Calu3 (cell line): ENCODE results near the gene NHSL2. TPM values are rescaled to one million over a fixed set of nuclear protein-coding genes. Genes with fewer than 3 reads are reported as not detected.

ENCODE experiments used
- BruUV-seq: library from RNA; stranded (reverse); fragments of 400-500 nt; replicated peaks from 2 replicates; lab custom pipeline; 2021; lab: Mats Ljungman, UMichigan
- CTCF ChIA-PET: fragments of 300-600 bp; sonication (Branson Sonifier 250); formaldehyde crosslinking; loops from one replicate; lab custom pipeline; 2022; ENCODE audit warnings: antibody characterized with exemption; lab: Charles Lee
- DNase-seq: peaks from one replicate; pipeline ENCODE4 v3.0.0; 2022
- H3K27ac Mint-ChIP-seq: one replicate; pipeline ENCODE4 v1.8.0; 2022; ENCODE audit warnings: mixed read lengths; ENCODE audit not compliant: unreplicated experiment
- H3K27me3 Mint-ChIP-seq: one replicate; pipeline ENCODE4 v1.8.0; 2022; ENCODE audit warnings: mixed read lengths; ENCODE audit not compliant: unreplicated experiment
- H3K36me3 Mint-ChIP-seq: one replicate; pipeline ENCODE4 v1.8.0; 2022; ENCODE audit warnings: mild to moderate bottlenecking, moderate library complexity, mixed read lengths; ENCODE audit not compliant: insufficient read depth, unreplicated experiment
- H3K4me1 Mint-ChIP-seq: one replicate; pipeline ENCODE4 v1.8.0; 2022; ENCODE audit warnings: mild to moderate bottlenecking, low read depth, mixed read lengths; ENCODE audit not compliant: unreplicated experiment
- H3K4me3 Mint-ChIP-seq: one replicate; pipeline ENCODE4 v1.8.0; 2022; ENCODE audit warnings: mild to moderate bottlenecking, low read depth, moderate library complexity, mixed read lengths; ENCODE audit not compliant: unreplicated experiment
- H3K9me3 Mint-ChIP-seq: one replicate; pipeline ENCODE4 v1.8.0; 2022; ENCODE audit warnings: low read depth, mixed read lengths; ENCODE audit not compliant: unreplicated experiment
- intact Hi-C: fragments of 100-400 bp; cut with micrococcal nuclease; formaldehyde crosslinking; loops from one replicate; pipeline ENCODE4 v1.10.0; 2022; ENCODE audit not compliant: unreplicated experiment
- total RNA-seq: library from RNA; stranded (reverse); gene quantifications from 2 replicates; pipeline ENCODE4 v1.2.3, GENCODE V29; 2022
- TF ChIP-seq, protein P1 (sequence below): fragments of 200-600 bp; IDR thresholded peaks from one replicate; pipeline ENCODE4 v1.8.0; 2022; ENCODE audit warnings: antibody characterized with exemption; ENCODE audit not compliant: unreplicated experiment

NHSL2 gene
- total RNA-seq, 1 experiment from 2014 or later = 0.09 TPM

DNA sequence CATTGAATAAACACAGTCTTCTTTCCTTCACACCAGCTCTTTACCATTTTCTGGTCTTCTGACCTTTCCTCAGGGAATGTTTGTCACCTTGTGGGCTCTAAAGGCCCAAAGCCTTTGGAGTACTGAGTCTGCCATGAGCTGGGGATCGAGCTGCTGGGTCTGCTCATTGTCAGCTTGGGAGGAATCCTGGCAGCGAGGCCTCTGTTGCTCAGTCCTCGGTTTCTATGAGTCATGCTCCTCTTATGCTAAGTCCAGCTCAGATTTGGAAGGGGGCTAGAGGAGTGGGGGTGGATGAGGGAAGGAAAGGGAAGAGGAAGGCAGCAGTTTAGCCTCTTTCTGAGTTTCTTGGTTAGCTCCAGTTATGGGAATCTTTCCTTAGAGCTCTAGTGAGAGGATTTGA is 31.1 kb downstream of the NHSL2 start:
- Mint-ChIP-seq H3K4me1 (no peaks in the 10 kb centered on the region), H3K36me3 (no peaks in the 10 kb centered on the region), H3K27ac (no peak overlapping the region), H3K9me3 (no peaks in the 10 kb centered on the region), H3K4me3 (no peak overlapping the region), H3K27me3 (peaks cover 51% of the 10 kb centered on the region)
- intact Hi-C loops = no loop called here
- no peak for DNase-seq
- CTCF ChIA-PET = interaction anchor here (0.6 kb wide), 1 partner anchor 31 kb away, joined by 3 read pairs; no protein-coding TSS in a partner anchor
- TF ChIP-seq, protein P1, sequence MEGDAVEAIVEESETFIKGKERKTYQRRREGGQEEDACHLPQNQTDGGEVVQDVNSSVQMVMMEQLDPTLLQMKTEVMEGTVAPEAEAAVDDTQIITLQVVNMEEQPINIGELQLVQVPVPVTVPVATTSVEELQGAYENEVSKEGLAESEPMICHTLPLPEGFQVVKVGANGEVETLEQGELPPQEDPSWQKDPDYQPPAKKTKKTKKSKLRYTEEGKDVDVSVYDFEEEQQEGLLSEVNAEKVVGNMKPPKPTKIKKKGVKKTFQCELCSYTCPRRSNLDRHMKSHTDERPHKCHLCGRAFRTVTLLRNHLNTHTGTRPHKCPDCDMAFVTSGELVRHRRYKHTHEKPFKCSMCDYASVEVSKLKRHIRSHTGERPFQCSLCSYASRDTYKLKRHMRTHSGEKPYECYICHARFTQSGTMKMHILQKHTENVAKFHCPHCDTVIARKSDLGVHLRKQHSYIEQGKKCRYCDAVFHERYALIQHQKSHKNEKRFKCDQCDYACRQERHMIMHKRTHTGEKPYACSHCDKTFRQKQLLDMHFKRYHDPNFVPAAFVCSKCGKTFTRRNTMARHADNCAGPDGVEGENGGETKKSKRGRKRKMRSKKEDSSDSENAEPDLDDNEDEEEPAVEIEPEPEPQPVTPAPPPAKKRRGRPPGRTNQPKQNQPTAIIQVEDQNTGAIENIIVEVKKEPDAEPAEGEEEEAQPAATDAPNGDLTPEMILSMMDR = no peak
- no TSS peak for BruUV-seq

DNA sequence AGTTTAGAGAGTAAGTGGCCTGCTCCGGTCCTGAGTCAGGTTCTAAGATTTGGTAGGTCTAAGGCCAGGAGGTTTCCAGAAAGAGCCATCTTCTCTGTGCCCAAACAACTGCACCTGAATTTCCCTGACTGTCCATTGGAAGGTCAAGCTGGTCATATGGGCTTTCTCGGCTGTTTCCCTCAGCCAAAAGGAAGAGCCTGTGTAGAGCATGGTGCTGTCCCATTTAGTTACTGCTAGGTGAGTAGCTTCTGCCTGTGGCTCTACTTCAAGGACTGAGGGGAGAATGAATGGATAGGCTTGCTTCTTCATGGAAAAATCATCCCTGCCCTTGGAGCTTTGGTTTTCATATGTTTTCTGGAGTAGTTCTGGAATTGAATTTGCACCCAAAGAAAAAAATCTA is 33.7 kb downstream of the NHSL2 start:
- Mint-ChIP-seq H3K4me1 (no peaks in the 10 kb centered on the region), H3K27me3 (peaks cover 65% of the 10 kb centered on the region), H3K27ac (no peak overlapping the region), H3K36me3 (no peaks in the 10 kb centered on the region), H3K9me3 (no peaks in the 10 kb centered on the region), H3K4me3 (no peak overlapping the region)
- intact Hi-C loops = no loop called here
- TF ChIP-seq, protein P1 = no peak
- BruUV-seq = no TSS peak
- DNase-seq = no peak
- CTCF ChIA-PET = interaction anchor here (0.5 kb wide), 1 partner anchor 532 kb away, joined by 3 read pairs; no protein-coding TSS in a partner anchor

DNA sequence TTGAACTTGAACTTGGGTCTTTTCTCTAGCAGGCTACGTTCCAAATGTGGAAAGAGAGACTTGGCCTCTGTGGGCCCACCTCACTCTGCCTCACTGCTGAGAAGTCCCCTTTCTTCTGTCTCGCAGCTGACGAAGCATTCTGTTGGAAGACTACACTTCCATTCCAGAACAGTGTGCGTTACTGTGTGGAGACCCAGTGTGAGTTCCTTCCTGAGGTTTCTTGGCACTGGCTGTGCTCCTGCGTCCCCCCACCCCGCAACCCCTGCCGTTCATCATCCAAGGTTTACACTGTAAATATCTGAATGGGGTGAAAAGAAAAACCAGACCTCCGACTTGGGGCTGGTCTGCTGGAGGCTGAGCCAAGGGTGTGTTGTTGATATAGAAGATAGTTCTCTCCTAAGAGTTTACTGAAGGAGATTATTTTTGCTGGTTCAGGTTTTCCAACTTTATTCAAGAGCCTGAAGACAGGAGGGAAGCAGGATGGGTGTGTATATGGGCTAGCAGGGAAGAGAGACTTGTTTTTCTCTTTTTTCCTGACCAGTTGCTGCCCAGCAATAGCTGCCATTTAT is 34.7 kb downstream of the NHSL2 start:
- CTCF ChIA-PET = no interaction called here
- no TSS peak for BruUV-seq
- TF ChIP-seq, protein P1 = no peak
- peaks cover 74% of the 10 kb centered on the region for H3K27me3 Mint-ChIP-seq
- H3K27ac Mint-ChIP-seq = no peak overlapping the region
- no peak overlapping the region for H3K4me3 Mint-ChIP-seq
- H3K9me3 Mint-ChIP-seq = no peaks in the 10 kb centered on the region
- no peaks in the 10 kb centered on the region for H3K4me1 Mint-ChIP-seq
- no peak for DNase-seq
- no peaks in the 10 kb centered on the region for H3K36me3 Mint-ChIP-seq
- intact Hi-C loops = no loop called here

DNA sequence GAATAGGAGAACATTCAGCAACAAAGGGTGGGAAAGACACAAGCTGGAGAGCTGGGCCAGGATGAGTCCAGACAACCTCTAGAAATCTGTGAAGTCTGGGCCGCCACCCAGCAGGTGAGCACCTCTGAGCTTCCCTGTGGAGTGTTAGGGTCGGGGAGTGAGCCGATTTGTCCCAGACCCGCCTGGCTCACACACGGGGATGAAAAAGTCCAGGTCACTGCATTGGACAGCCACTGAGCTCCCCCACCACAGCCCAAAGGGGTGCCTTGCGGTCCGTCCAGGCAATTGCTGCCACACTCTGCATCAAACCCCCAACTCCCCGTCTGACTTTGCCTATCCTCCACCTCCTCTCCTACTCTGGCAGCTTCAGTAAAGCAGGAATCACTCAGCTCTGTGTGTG is 38.7 kb downstream of the NHSL2 start:
- no peaks in the 10 kb centered on the region for H3K4me1 Mint-ChIP-seq
- no TSS peak for BruUV-seq
- DNase-seq = no peak
- no peaks in the 10 kb centered on the region for H3K9me3 Mint-ChIP-seq
- H3K27ac Mint-ChIP-seq = no peak overlapping the region
- intact Hi-C loops = no loop called here
- H3K36me3 Mint-ChIP-seq = no peaks in the 10 kb centered on the region
- no peak overlapping the region for H3K4me3 Mint-ChIP-seq
- CTCF ChIA-PET = no interaction called here
- H3K27me3 Mint-ChIP-seq = peaks cover 84% of the 10 kb centered on the region
- TF ChIP-seq, protein P1 = no peak
